HepG2 (cell line): ENCODE results near the gene VRK3. TPM values are rescaled to one million over a fixed set of nuclear protein-coding genes. Genes with fewer than 3 reads are reported as not detected.
A peak's percentile ranks its signal among the peaks of the same experiment; 100 is the strongest.

ENCODE experiments used
- DBP ChIP-seq: sonication (generic); formaldehyde crosslinking; IDR thresholded peaks from 2 replicates; pipeline ENCODE4 v1.4.0; 2020; ENCODE audit warnings: missing genetic modification reagents; ENCODE audit errors: not compliant biosample characterization
- FUBP1 ChIP-seq: sonication (generic); formaldehyde crosslinking; IDR thresholded peaks from 2 replicates; pipeline ENCODE4 v1.5.1; 2020; ENCODE audit warnings: missing genetic modification reagents, mild to moderate bottlenecking, borderline replicate concordance
- JUND ChIP-seq: sonication (generic); formaldehyde crosslinking; IDR thresholded peaks from 2 replicates; pipeline ENCODE4 v1.8.0; 2022; ENCODE audit warnings: mild to moderate bottlenecking, missing genetic modification reagents
- KDM3A ChIP-seq: IDR thresholded peaks from 2 replicates; pipeline ENCODE4 v1.6.1; 2018; ENCODE audit warnings: low read depth, missing compliant biosample characterization
- KLF11 ChIP-seq: IDR thresholded peaks from 2 replicates; pipeline ENCODE4 v1.6.1; 2016; ENCODE audit warnings: missing compliant biosample characterization
- LCORL ChIP-seq, 2 experiments: fragments of 450-650 bp in 1 of 2; sonication (generic) in 1 of 2; formaldehyde crosslinking in 1 of 2; IDR thresholded peaks; 2 replicates each; pipeline versions ENCODE4 v1.5.0 to v1.6.1; 2017 to 2020; ENCODE audit warnings: antibody characterized with exemption in 1 of 2, missing genetic modification reagents in 1 of 2
- MIXL1 ChIP-seq: IDR thresholded peaks from 2 replicates; pipeline ENCODE4 v1.6.1; 2016
- NBN ChIP-seq: fragments of 450-650 bp; conservative IDR thresholded peaks from 2 replicates; pipeline ENCODE4 v1.6.1; 2017
- NFRKB ChIP-seq: fragments of 450-650 bp; IDR thresholded peaks from 2 replicates; pipeline ENCODE4 v1.6.1; 2017
- NFYC ChIP-seq: IDR thresholded peaks from 2 replicates; pipeline ENCODE4 v1.6.1; 2016; ENCODE audit warnings: missing genetic modification reagents, missing compliant biosample characterization
- NR0B2 ChIP-seq: sonication (generic); formaldehyde crosslinking; IDR thresholded peaks from 2 replicates; pipeline ENCODE4 v1.4.0; 2020; ENCODE audit warnings: mild to moderate bottlenecking, missing genetic modification reagents
- PHB2 ChIP-seq: fragments of 450-650 bp; IDR thresholded peaks from 2 replicates; pipeline ENCODE4 v1.6.1; 2018; ENCODE audit not compliant: partially characterized antibody
- PLRG1 ChIP-seq: fragments of 450-650 bp; conservative IDR thresholded peaks from 2 replicates; pipeline ENCODE4 v1.6.1; 2016
- POLR2A ChIP-seq, 2 experiments: IDR thresholded peaks; 2 replicates each; pipeline ENCODE4 v1.6.1; 2011; ENCODE audit warnings: low read depth in 2 of 2, low read length in 2 of 2, mild to moderate bottlenecking in 1 of 2, moderate library complexity in 1 of 2; ENCODE audit not compliant: insufficient read depth in 1 of 2
- SETDB1 ChIP-seq: sonication (generic); formaldehyde crosslinking; IDR thresholded peaks from 2 replicates; pipeline ENCODE4 v1.5.1; 2020; ENCODE audit warnings: missing genetic modification reagents, mild to moderate bottlenecking, borderline replicate concordance
- SKIL ChIP-seq: sonication (generic); formaldehyde crosslinking; IDR thresholded peaks from 2 replicates; pipeline ENCODE4 v1.8.0; 2022; ENCODE audit warnings: missing genetic modification reagents, mild to moderate bottlenecking, moderate library complexity, borderline replicate concordance
- ZBTB39 ChIP-seq: sonication (generic); formaldehyde crosslinking; IDR thresholded peaks from 2 replicates; pipeline ENCODE4 v1.5.0; 2020; ENCODE audit warnings: missing genetic modification reagents
- ZNF556 ChIP-seq: sonication (generic); formaldehyde crosslinking; IDR thresholded peaks from 2 replicates; pipeline ENCODE4 v1.4.0; 2020; ENCODE audit warnings: mild to moderate bottlenecking, missing genetic modification reagents, borderline replicate concordance
- ZSCAN29 ChIP-seq: sonication (generic); formaldehyde crosslinking; conservative IDR thresholded peaks from 2 replicates; pipeline ENCODE4 v1.4.0; 2020; ENCODE audit warnings: mild to moderate bottlenecking, missing genetic modification reagents
- polyA plus RNA-seq, 8 experiments: library from polyadenylated mRNA; depleted of rRNA in 3 of 8; stranded (reverse) in 7 of 8; unstranded in 1 of 8; fragments of >200 nt; fragmentation: Illumina TruSeq in 4 of 8; extraction: Trizol in 4 of 8; gene quantifications; 2 replicates each; pipeline versions ENCODE4 v1.2.1 to v1.2.3, GENCODE V29; 2011 to 2016; ENCODE audit warnings: low read depth in 4 of 8, missing spikeins in 1 of 8, mixed read lengths in 1 of 8; ENCODE audit not compliant: insufficient read depth in 1 of 8
- total RNA-seq, 5 experiments: library from RNA; depleted of rRNA; stranded (reverse); fragments of >200 nt; fragmentation: Illumina TruSeq; extraction: Trizol; gene quantifications; 2 replicates each; pipeline ENCODE4 v1.2.3, GENCODE V29; 2016; ENCODE audit warnings: low read depth in 1 of 5
- TF ChIP-seq, protein P1 (sequence below): sonication (generic); formaldehyde crosslinking; IDR thresholded peaks from 2 replicates; pipeline ENCODE4 v1.5.0; 2020; ENCODE audit warnings: missing genetic modification reagents

The VRK3 gene
- total and polyA plus RNA-seq, 2 of the 13 experiments (the other 11 are each of a cell fraction or from before 2014, with no cell fraction given) = 23.8 to 28.3 TPM

DNA sequence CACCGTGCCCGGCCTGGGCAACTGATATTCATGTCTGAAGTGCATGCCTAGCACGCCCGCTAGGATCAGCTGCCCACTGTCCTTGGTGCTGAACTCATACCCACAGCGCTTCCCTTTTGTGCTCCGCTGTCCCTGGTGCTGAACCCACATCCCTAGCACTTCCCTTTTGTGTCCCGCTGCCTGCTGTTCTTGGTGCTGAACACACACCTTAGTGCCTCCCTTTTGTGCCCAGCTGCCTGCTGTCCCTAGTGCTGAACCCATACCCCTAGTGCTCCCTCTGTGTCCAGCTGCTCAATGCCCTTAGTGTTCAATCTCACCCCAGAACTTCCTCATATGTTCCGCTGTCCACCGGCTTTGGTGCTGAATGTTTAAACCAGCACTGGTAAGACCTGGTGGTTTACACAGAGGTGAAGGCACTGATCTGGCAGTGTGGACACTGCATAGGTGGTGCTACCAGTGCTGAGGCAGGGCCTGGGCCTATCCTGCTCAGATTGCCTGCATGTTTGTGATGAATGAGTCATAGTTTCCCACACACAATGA lies 37.9 kb downstream of the VRK3 start (continued):
- TF ChIP-seq, protein P1, sequence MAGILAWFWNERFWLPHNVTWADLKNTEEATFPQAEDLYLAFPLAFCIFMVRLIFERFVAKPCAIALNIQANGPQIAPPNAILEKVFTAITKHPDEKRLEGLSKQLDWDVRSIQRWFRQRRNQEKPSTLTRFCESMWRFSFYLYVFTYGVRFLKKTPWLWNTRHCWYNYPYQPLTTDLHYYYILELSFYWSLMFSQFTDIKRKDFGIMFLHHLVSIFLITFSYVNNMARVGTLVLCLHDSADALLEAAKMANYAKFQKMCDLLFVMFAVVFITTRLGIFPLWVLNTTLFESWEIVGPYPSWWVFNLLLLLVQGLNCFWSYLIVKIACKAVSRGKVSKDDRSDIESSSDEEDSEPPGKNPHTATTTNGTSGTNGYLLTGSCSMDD (CRISPR knock-in tag) = peak; percentile 99
- TF ChIP-seq NFYC (CRISPR knock-in tag) (peak; percentile 74), ZBTB39 (CRISPR knock-in tag) (peak; percentile 98), NR0B2 (CRISPR knock-in tag) (peak; percentile 100), PLRG1 (no peak), NFRKB (no peak), SETDB1 (CRISPR knock-in tag) (no peak), NBN (no peak), PHB2 (no peak), POLR2A (IDR thresholded peaks at IDR 0.05; ENCODE audit: insufficient read depth in 1 of 2, low read depth in 2 of 2, low read length in 2 of 2) (no peak), DBP (peak; percentile 100), MIXL1 (CRISPR knock-in tag) (peak; percentile 99), FUBP1 (CRISPR knock-in tag) (peak; percentile 80; the same call in 1 of the 2 replicates), JUND (peak; percentile 95), ZSCAN29 (peak; percentile 98), SKIL (CRISPR knock-in tag) (peak; percentile 96), LCORL (IDR thresholded peaks at IDR 0.05) (no peak), LCORL (CRISPR knock-in tag; IDR thresholded peaks at IDR 0.05) (peak; percentile 84), ZNF556 (peak; percentile 100), KLF11 (peak; percentile 100), KDM3A (CRISPR knock-in tag) (peak; percentile 99)
